Peyer's patch (tissue), 4 donors: Measurements from ENCODE around the gene CNTNAP2.

Experiments
- CTCF ChIP-seq, 6 experiments: fragments of 450-650 bp in 4 of 6; fragments of 200-600 bp in 2 of 6; sonication (generic) in 1 of 6; IDR thresholded peaks; one replicate each; pipeline ENCODE4 v1.5.1; 2017 to 2019; ENCODE audit warnings: antibody characterized with exemption in 6 of 6, mild to moderate bottlenecking in 3 of 6, moderate library complexity in 1 of 6
- POLR2A ChIP-seq, 2 donors: fragments of 450-650 bp; IDR thresholded peaks; one replicate each; pipeline ENCODE4 v1.5.1; 2017; ENCODE audit warnings: antibody characterized with exemption in 2 of 2, mild to moderate bottlenecking in 2 of 2, moderate library complexity in 2 of 2

DNA sequence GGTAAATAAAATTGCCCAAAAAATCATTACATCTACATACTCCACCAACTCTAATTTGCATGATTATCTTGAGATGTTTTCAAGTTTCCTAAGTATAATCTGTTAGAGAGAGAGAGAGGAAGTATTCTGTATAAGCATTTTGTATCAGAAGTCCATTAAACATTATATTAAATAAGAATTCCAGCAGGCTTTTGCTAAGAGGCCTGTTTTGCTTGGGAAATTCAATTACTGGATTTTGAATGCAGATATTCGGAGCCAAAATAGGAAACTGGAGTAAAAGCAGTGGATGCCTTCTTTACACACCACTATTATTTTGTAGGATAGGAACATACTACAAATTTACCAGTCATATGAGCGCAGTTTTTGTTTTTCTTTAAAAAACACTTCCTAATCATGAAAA is 727.8 kb downstream of the CNTNAP2 start:
- TF ChIP-seq CTCF (IDR thresholded peaks at IDR 0.05) (no peak), POLR2A (IDR thresholded peaks at IDR 0.05) (no peak)
